ENCODE measurements around the gene KTI12. TPM values are rescaled to one million over a fixed set of nuclear protein-coding genes. Genes with fewer than 3 reads are reported as not detected.

KTI12 gene
- polyA plus RNA-seq, 2 of the 4 experiments (the other 2 are of a cell fraction), result 11.8 to 12.0 TPM

- ATAC-seq (no peak), FAIRE-seq (no peak), DNase-seq (ENCODE audit: low read depth in 1 of 2, low spot score in 1 of 2) (no peak)
- H3K4me3 ChIP-seq, result peak overlapping the region; percentile 85; the same call in 2 of the 3 replicates
- 100% methylated on average over 1 of the region's 1 CpG for WGBS (ENCODE audit: missing lambda C conversion rate)
- peaks cover 28% of the 10 kb centered on the region for H3K4me1 ChIP-seq
- ChIA-PET CTCF (no interaction called here), POLR2A (no interaction called here)
- TF ChIP-seq JUNB (IDR thresholded peaks at IDR 0.05) (no peak), MAFK (IDR thresholded peaks at IDR 0.05; ENCODE audit: partially characterized antibody) (no peak), REST (IDR thresholded peaks at IDR 0.05) (no peak), BCL3 (IDR thresholded peaks at IDR 0.05) (no peak), FOSB (CRISPR knock-in tag; IDR thresholded peaks at IDR 0.05) (no peak), RNF2 (IDR thresholded peaks at IDR 0.05; ENCODE audit: borderline replicate concordance, low read depth) (no peak), TFCP2L1 (CRISPR knock-in tag; IDR thresholded peaks at IDR 0.05) (no peak)
- H3K27ac ChIP-seq, result peak overlapping the region in 1 of 2 experiments; percentile 100; a peak in 1 of 6 replicates
- H3K4me2 ChIP-seq, result peak overlapping the region; percentile 91
- H3K9me3 ChIP-seq, result no peaks in the 10 kb centered on the region
Observed at GRCh38 chr1:52057876-52058415, 24.3 kb upstream of the KTI12 start.

- Histone ChIP-seq H3K4me1 (peaks cover 28% of the 10 kb centered on the region), H3K27ac (peak overlapping the region; percentile 99 to 100), H3K4me2 (peak overlapping the region; percentile 91), H3K4me3 (peak overlapping the region; percentile 85), H3K9me3 (no peaks in the 10 kb centered on the region)
- DNase-seq (ENCODE audit: low read depth in 1 of 2, low spot score in 1 of 2), result no peak
- ATAC-seq, result no peak
- TF ChIP-seq CEBPB (IDR thresholded peaks at IDR 0.05) (no peak), USF2 (IDR thresholded peaks at IDR 0.05) (no peak), CHD2 (IDR thresholded peaks at IDR 0.05; ENCODE audit: low read length, partially characterized antibody) (no peak), E2F6 (IDR thresholded peaks at IDR 0.05; ENCODE audit: borderline replicate concordance, low read depth) (no peak), FOSL2 (IDR thresholded peaks at IDR 0.05) (no peak), FOSL2 (CRISPR knock-in tag; IDR thresholded peaks at IDR 0.05) (no peak), NFE2L2 (conservative IDR thresholded peaks at IDR 0.05; ENCODE audit: low read length) (no peak), CBX2 (IDR thresholded peaks at IDR 0.05; ENCODE audit: borderline replicate concordance, low read depth) (no peak), KDM1A (IDR thresholded peaks at IDR 0.05; ENCODE audit: low read depth) (no peak), POLR2A (IDR thresholded peaks at IDR 0.05; ENCODE audit: low read length) (no peak)
- FAIRE-seq, result no peak
- ChIA-PET CTCF (no interaction called here), POLR2A (no interaction called here)
- WGBS (ENCODE audit: missing lambda C conversion rate), result 0% methylated on average over 1 of the region's 1 CpG
Observed at GRCh38 chr1:52057255-52057654, 23.6 kb upstream of the KTI12 start.

GRCh38 chr1:52056937-52057231 lies 23.3 kb upstream of the KTI12 start:
- H3K9me3 ChIP-seq, result no peaks in the 10 kb centered on the region
- ATAC-seq, result no peak
- WGBS (ENCODE audit: missing lambda C conversion rate), result 0% methylated on average over 4 of the region's 4 CpGs
- ChIA-PET CTCF (no interaction called here), POLR2A (interaction anchor here (3.1 kb wide), 1 partner anchor 24 kb away, joined by 13 read pairs; the partner anchor contains the start of gene KTI12)
- FAIRE-seq, result no peak
- H3K4me1 ChIP-seq, result peaks cover 28% of the 10 kb centered on the region
- peak overlapping the region; percentile 91 for H3K4me2 ChIP-seq
- peak overlapping the region; percentile 85 for H3K4me3 ChIP-seq
- H3K27ac ChIP-seq, result peak overlapping the region; percentile 99 to 100
- DNase-seq (ENCODE audit: low read depth in 1 of 2, low spot score in 1 of 2), result no peak
- TF ChIP-seq NR3C1 (IDR thresholded peaks at IDR 0.05) (no peak), FOXS1 (CRISPR knock-in tag; IDR thresholded peaks at IDR 0.05) (no peak), HOXB5 (CRISPR knock-in tag; IDR thresholded peaks at IDR 0.05) (no peak), EHF (CRISPR knock-in tag; IDR thresholded peaks at IDR 0.05) (no peak), TP53 (CRISPR knock-in tag; IDR thresholded peaks at IDR 0.05) (no peak), HEYL (CRISPR knock-in tag; IDR thresholded peaks at IDR 0.05) (no peak), JUN (IDR thresholded peaks at IDR 0.05) (no peak), E2F6 (IDR thresholded peaks at IDR 0.05; ENCODE audit: borderline replicate concordance, low read depth) (no peak), HDAC2 (IDR thresholded peaks at IDR 0.05) (no peak), HMGXB4 (CRISPR knock-in tag; IDR thresholded peaks at IDR 0.05; ENCODE audit: borderline replicate concordance) (no peak), RAD21 (conservative IDR thresholded peaks at IDR 0.05 in 1 of 2, IDR thresholded peaks at IDR 0.05 in 1 of 2) (no peak), PHF8 (IDR thresholded peaks at IDR 0.05; ENCODE audit: borderline replicate concordance, low read depth) (no peak)

All from A549 (cell line).